Progenitor cell of endocrine pancreas (in vitro differentiated cells): ENCODE measurements around the gene CHURC1. TPM values are rescaled to one million over a fixed set of nuclear protein-coding genes. Genes with fewer than 3 reads are reported as not detected.

Experiments used
- DNase-seq: peaks from one replicate; pipeline ENCODE4 v3.0.0; 2021; ENCODE audit warnings: low spot score; ENCODE audit not compliant: unreplicated experiment
- H3K27ac Mint-ChIP-seq: 2 replicates; pipeline ENCODE4 v1.8.0; 2021; ENCODE audit warnings: mild to moderate bottlenecking, moderate library complexity, mixed read lengths
- H3K27me3 Mint-ChIP-seq: 2 replicates; pipeline ENCODE4 v1.8.0; 2021; ENCODE audit warnings: mixed read lengths
- H3K36me3 Mint-ChIP-seq: 2 replicates; pipeline ENCODE4 v1.8.0; 2022; ENCODE audit warnings: mixed read lengths; ENCODE audit not compliant: insufficient read depth
- H3K4me1 Mint-ChIP-seq: 2 replicates; pipeline ENCODE4 v1.8.0; 2021; ENCODE audit warnings: low read depth, mixed read lengths
- H3K4me3 Mint-ChIP-seq: 2 replicates; pipeline ENCODE4 v1.8.0; 2021; ENCODE audit warnings: low read depth, mild to moderate bottlenecking, moderate library complexity, mixed read lengths
- H3K9me3 Mint-ChIP-seq: 2 replicates; pipeline ENCODE4 v1.8.0; 2021; ENCODE audit warnings: low read depth, mixed read lengths
- CTCF ChIP-seq: fragments of 200-600 bp; sonication (generic); IDR thresholded peaks from one replicate; pipeline ENCODE4 v1.5.0; 2021; ENCODE audit warnings: antibody characterized with exemption, mild to moderate bottlenecking; ENCODE audit not compliant: unreplicated experiment
- total RNA-seq: library from RNA; stranded (reverse); gene quantifications from 2 replicates; pipeline ENCODE4 v1.2.1, GENCODE V29; 2021

The CHURC1 gene
- total RNA-seq, 1 donor from 2014 or later, result 37.2 TPM

DNA sequence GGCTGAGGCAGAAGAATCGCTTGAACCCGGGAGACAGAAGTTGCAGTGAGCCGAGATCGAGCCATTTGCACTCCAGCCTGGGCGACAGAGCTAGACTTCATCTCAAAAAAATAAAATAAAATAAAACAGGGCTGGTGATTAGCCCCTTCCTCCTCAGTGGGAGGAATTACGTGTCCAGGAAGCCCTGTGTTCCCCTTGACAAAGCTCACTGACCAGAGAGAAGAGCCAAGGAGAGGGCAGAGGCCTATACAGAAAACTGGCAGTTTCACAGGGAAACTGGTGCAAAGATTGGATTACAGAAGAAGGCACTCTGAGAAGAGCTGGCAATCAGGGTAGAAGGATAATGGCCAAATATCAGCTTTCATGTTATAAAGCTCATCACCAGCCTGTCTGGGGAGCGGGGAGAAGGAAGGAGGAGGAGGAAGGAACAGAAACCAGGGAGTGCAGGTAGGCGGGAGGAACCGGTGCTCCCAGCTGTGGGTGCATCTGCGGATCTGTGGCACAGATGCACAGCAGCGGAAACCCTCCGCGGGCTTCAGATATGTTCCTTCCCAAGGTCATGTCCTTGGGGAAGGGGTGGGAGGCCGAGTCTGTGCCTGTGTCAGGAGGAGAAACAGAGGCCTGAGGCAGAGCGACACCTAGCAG is 51.2 kb downstream of the CHURC1 start:
- H3K27me3 Mint-ChIP-seq, result peaks cover 9% of the 10 kb centered on the region
- no peaks in the 10 kb centered on the region for H3K9me3 Mint-ChIP-seq
- peaks cover 4% of the 10 kb centered on the region for H3K36me3 Mint-ChIP-seq
- H3K4me3 Mint-ChIP-seq, result no peak overlapping the region
- H3K27ac Mint-ChIP-seq, result no peak overlapping the region
- TF ChIP-seq CTCF, result no peak
- H3K4me1 Mint-ChIP-seq, result peaks cover 8% of the 10 kb centered on the region
- DNase-seq, result no peak

DNA sequence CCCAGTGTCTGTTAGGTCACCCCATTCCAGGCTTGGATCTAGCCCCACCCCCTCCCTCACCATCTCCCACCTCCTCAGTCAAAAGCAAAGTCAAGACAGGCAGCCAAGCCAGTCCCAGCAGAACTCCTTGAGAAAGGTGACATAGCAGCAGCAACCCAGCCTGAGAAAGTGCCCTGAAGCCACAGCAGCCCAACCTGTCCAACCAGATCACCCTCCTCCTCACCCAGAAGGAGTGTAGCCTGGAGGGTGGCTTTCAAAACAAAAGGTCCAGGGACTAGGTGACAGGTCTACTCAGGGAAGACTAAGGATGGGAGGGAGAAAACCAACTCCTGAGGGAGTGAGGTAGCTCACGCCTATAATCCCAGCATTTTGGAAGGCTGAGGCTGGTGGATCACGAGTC is 52.7 kb downstream of the CHURC1 start:
- H3K4me3 Mint-ChIP-seq, result no peak overlapping the region
- H3K36me3 Mint-ChIP-seq, result peaks cover 4% of the 10 kb centered on the region
- H3K27me3 Mint-ChIP-seq, result peaks cover 18% of the 10 kb centered on the region
- no peak for TF ChIP-seq CTCF
- H3K27ac Mint-ChIP-seq, result peak overlapping the region; percentile 73
- H3K4me1 Mint-ChIP-seq, result peaks cover 13% of the 10 kb centered on the region
- no peak for DNase-seq
- no peaks in the 10 kb centered on the region for H3K9me3 Mint-ChIP-seq

DNA sequence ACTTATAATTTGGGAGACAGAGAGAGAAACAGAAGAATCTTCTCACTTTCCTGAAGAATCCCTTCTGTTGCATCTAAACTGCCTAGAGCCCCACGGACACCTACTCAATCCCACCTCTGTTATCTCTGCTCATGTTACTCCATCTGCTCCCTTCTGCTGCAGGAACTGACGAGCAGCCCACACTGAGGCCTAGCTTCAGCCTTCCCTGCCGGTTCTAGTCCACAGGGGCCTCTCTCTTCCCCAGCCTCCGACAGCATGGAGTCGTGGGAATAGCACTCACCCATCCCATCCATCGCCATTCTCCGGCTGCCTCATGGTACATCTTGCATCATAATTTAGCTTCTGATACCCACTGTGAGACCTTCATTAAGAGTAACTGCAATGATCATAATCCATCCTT is 53.9 kb downstream of the CHURC1 start:
- no peak for TF ChIP-seq CTCF
- H3K9me3 Mint-ChIP-seq, result no peaks in the 10 kb centered on the region
- H3K27me3 Mint-ChIP-seq, result peaks cover 18% of the 10 kb centered on the region
- H3K36me3 Mint-ChIP-seq, result peaks cover 4% of the 10 kb centered on the region
- no peak overlapping the region for H3K27ac Mint-ChIP-seq
- DNase-seq, result no peak
- H3K4me3 Mint-ChIP-seq, result no peak overlapping the region
- peaks cover 13% of the 10 kb centered on the region for H3K4me1 Mint-ChIP-seq

DNA sequence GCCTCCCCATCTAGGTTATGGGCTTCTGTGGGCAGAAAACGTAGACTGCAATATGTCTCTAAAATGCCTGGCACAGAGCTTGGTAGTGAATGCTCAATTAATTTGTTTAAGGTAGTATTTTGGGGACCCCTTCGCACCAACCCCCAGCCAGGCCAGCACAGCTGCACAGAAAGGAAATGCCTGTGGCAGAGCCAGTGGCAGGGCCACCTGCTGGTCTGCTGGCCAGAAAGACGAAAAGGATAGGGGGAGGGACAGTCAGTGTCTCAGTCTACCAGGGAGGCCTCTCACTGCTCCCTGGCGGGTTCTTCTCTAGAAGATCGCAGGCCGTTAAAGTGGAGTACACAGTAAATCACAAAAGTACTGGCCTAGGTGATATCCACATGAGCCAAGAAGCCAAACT is 54.4 kb downstream of the CHURC1 start:
- Mint-ChIP-seq H3K27ac (no peak overlapping the region), H3K9me3 (no peaks in the 10 kb centered on the region), H3K4me1 (peaks cover 13% of the 10 kb centered on the region), H3K4me3 (no peak overlapping the region), H3K27me3 (peaks cover 18% of the 10 kb centered on the region), H3K36me3 (peaks cover 4% of the 10 kb centered on the region)
- TF ChIP-seq CTCF, result no peak
- DNase-seq, result no peak

GRCh38 chr14:64970041-64970440 is 55.8 kb downstream of the CHURC1 start:
- peaks cover 14% of the 10 kb centered on the region for H3K4me1 Mint-ChIP-seq
- H3K36me3 Mint-ChIP-seq, result peaks cover 1% of the 10 kb centered on the region
- peak overlapping the region; percentile 75 for H3K4me3 Mint-ChIP-seq
- no peak for TF ChIP-seq CTCF
- H3K27ac Mint-ChIP-seq, result no peak overlapping the region
- H3K27me3 Mint-ChIP-seq, result peaks cover 21% of the 10 kb centered on the region
- no peaks in the 10 kb centered on the region for H3K9me3 Mint-ChIP-seq
- DNase-seq, result no peak
